Loucy (cell line): Measurements from ENCODE around the gene BBX.

Experiments
- EZH2phosphoT487 ChIP-seq: fragments of 200-600 bp; IDR thresholded peaks from 2 replicates; pipeline ENCODE4 v1.6.1; 2018; ENCODE audit warnings: antibody characterized with exemption, mild to moderate bottlenecking, moderate library complexity, borderline replicate concordance
- TF ChIP-seq, protein P1 (sequence below): fragments of 200-600 bp; sonication (generic); conservative IDR thresholded peaks from 2 replicates; pipeline ENCODE4 v1.5.1; 2014; ENCODE audit warnings: mild to moderate bottlenecking, antibody characterized with exemption, low read length

DNA sequence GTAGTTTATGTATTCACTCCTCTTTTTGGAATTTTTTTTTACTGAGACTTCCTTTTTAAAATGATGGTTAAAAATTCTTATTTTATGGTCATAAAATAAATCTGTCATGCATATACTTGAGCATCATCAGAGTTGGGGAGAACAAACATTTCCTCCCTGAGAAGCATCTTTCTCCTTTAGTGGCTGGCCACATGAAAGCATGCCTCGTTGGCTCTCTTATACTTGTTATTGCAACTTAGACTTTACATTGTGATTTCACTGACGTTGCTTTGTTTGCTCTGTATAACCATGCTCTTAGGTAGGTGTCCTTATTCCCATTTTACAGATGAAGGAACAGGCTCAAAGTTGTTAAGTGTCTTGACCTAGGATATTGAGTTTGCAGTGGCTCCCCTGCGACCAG, 18.1 kb downstream of the BBX start:
- TF ChIP-seq, protein P1, sequence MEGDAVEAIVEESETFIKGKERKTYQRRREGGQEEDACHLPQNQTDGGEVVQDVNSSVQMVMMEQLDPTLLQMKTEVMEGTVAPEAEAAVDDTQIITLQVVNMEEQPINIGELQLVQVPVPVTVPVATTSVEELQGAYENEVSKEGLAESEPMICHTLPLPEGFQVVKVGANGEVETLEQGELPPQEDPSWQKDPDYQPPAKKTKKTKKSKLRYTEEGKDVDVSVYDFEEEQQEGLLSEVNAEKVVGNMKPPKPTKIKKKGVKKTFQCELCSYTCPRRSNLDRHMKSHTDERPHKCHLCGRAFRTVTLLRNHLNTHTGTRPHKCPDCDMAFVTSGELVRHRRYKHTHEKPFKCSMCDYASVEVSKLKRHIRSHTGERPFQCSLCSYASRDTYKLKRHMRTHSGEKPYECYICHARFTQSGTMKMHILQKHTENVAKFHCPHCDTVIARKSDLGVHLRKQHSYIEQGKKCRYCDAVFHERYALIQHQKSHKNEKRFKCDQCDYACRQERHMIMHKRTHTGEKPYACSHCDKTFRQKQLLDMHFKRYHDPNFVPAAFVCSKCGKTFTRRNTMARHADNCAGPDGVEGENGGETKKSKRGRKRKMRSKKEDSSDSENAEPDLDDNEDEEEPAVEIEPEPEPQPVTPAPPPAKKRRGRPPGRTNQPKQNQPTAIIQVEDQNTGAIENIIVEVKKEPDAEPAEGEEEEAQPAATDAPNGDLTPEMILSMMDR, result no peak
- TF ChIP-seq EZH2phosphoT487, result no peak
